ENCODE measurements around the gene NAV3. TPM values are rescaled to one million over a fixed set of nuclear protein-coding genes. Genes with fewer than 3 reads are reported as not detected.

The NAV3 gene
- total and polyA plus RNA-seq, 2 of the 4 experiments (the other 2 are of a cell fraction) = 25.5 to 106 TPM

DNA sequence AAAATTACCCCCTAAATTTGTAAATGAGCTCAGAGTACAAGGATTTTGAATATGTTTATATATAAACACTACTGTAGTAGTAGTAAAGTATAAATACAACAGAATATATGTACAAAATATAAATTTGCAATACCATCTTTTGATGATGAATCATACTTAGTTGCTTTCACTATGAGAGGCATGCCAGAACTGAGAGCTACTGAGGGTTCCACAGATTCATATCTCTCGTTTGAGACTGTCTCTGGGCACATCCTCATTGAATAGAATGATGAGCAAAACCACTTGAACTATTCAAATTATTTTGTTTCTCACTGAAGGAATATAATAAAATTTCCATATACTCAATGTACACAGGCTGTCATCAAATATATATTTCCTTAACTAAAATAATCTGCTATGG is 417.6 kb downstream of the NAV3 start:
- CTCF ChIA-PET = interaction anchor here (1.2 kb wide), 1 partner anchor 13 kb away, joined by 3 read pairs; no protein-coding TSS in a partner anchor
- ATAC-seq (ENCODE audit: low read depth) = peak; percentile 37

More for the DNA sequence above, 417.6 kb downstream of the NAV3 start:
- Histone ChIP-seq H2AK9ac (replicated peaks; ENCODE audit: low read depth, low read length, poor library complexity) (no peak overlapping the region), H4K5ac (ENCODE audit: low read depth, low read length) (no peak overlapping the region), H3K4me2 (ENCODE audit: low read depth, low read length) (no peak overlapping the region), H3K56ac (ENCODE audit: extremely low read depth, insufficient read depth, low read length) (no peak overlapping the region), H3K79me1 (ENCODE audit: low read depth in 1 of 2, low read length in 2 of 2) (no peaks in the 10 kb centered on the region), H2BK120ac (ENCODE audit: low read depth, low read length) (no peak overlapping the region), H4K20me1 (ENCODE audit: insufficient read depth, low read length) (no peaks in the 10 kb centered on the region), H3K23ac (ENCODE audit: low read depth, low read length) (no peak overlapping the region), H3K18ac (ENCODE audit: low read depth, low read length) (no peak overlapping the region), H3K4me3 (ENCODE audit: insufficient read depth, low read depth, low read length) (no peak overlapping the region), H3K4ac (ENCODE audit: low read depth, low read length) (no peak overlapping the region), H3K9ac (ENCODE audit: low read depth, low read length) (no peak overlapping the region), H2BK20ac (ENCODE audit: low read depth, low read length) (no peak overlapping the region), H4K91ac (ENCODE audit: insufficient read depth, low read depth, low read length) (no peak overlapping the region), H2BK5ac (ENCODE audit: low read depth, low read length, poor library complexity, severe bottlenecking) (no peak overlapping the region), H2AK5ac (ENCODE audit: low read depth, low read length) (no peak overlapping the region), H3K9me1 (ENCODE audit: insufficient read depth, low read length) (no peaks in the 10 kb centered on the region), H2AFZ (replicated peaks; ENCODE audit: low read length, poor library complexity) (no peak overlapping the region), H3K9me3 (ENCODE audit: control insufficient read depth, insufficient read depth, low read length) (no peaks in the 10 kb centered on the region), H3K27me3 (ENCODE audit: control insufficient read depth, insufficient read depth, low read length) (no peaks in the 10 kb centered on the region), H3K4me1 (ENCODE audit: control insufficient read depth, insufficient read depth, low read length) (no peaks in the 10 kb centered on the region), H4K8ac (ENCODE audit: low read depth in 2 of 2, low read length in 2 of 2) (no peak overlapping the region), H3K14ac (replicated peaks; ENCODE audit: low read depth, low read length) (no peak overlapping the region), H3K36me3 (ENCODE audit: control insufficient read depth, insufficient read depth, low read length) (no peaks in the 10 kb centered on the region), H2BK15ac (ENCODE audit: low read depth, low read length) (no peak overlapping the region), H3K27ac (ENCODE audit: insufficient read depth, low read length) (no peak overlapping the region)
- in situ Hi-C loops (cut with MboI; ENCODE audit: low sequenced_read_pairs) = no loop called here
- no CpG with 5 or more reads among the region's 1 CpG for WGBS, 2 experiments (ENCODE audit: extremely low coverage in 2 of 2, insufficient read length in 1 of 2)
- DNase-seq = no peak
- POLR2A ChIA-PET (ENCODE audit: unreplicated experiment) = no interaction called here
- dilution Hi-C loops (cut with HindIII; ENCODE audit: low sequenced_read_pairs, unreplicated experiment) = no loop called here
- TF ChIP-seq, protein P1, sequence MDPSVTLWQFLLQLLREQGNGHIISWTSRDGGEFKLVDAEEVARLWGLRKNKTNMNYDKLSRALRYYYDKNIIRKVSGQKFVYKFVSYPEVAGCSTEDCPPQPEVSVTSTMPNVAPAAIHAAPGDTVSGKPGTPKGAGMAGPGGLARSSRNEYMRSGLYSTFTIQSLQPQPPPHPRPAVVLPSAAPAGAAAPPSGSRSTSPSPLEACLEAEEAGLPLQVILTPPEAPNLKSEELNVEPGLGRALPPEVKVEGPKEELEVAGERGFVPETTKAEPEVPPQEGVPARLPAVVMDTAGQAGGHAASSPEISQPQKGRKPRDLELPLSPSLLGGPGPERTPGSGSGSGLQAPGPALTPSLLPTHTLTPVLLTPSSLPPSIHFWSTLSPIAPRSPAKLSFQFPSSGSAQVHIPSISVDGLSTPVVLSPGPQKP (IDR thresholded peaks at IDR 0.05; ENCODE audit: borderline replicate concordance, low read depth, low read length) = no peak
- TF ChIP-seq MAZ (IDR thresholded peaks at IDR 0.05; ENCODE audit: borderline replicate concordance, low read depth, low read length) = no peak
- no peak for TF ChIP-seq CEBPB (IDR thresholded peaks at IDR 0.05; ENCODE audit: low read depth, low read length)
- TF ChIP-seq RFX5 (IDR thresholded peaks at IDR 0.05; ENCODE audit: low read depth, low read length) = no peak
- TF ChIP-seq, protein P2, sequence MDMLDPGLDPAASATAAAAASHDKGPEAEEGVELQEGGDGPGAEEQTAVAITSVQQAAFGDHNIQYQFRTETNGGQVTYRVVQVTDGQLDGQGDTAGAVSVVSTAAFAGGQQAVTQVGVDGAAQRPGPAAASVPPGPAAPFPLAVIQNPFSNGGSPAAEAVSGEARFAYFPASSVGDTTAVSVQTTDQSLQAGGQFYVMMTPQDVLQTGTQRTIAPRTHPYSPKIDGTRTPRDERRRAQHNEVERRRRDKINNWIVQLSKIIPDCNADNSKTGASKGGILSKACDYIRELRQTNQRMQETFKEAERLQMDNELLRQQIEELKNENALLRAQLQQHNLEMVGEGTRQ (IDR thresholded peaks at IDR 0.05; ENCODE audit: low read depth, low read length) = no peak
- TF ChIP-seq MAFK (IDR thresholded peaks at IDR 0.05; ENCODE audit: low read depth, low read length) = no peak
- TF ChIP-seq RAD21 (IDR thresholded peaks at IDR 0.05; ENCODE audit: low read length) = no peak
- no peak for TF ChIP-seq SMC3 (IDR thresholded peaks at IDR 0.05; ENCODE audit: low read depth, low read length)
- TF ChIP-seq BHLHE40 (IDR thresholded peaks at IDR 0.05; ENCODE audit: low read depth, low read length) = no peak
- no peak for TF ChIP-seq NFE2L2 (IDR thresholded peaks at IDR 0.05; ENCODE audit: low read depth, low read length)
- TF ChIP-seq POLR2A (IDR thresholded peaks at IDR 0.05; ENCODE audit: low read depth, low read length) = no peak
- no peak for TF ChIP-seq CHD1 (IDR thresholded peaks at IDR 0.05; ENCODE audit: low read depth, low read length)
- TF ChIP-seq, protein P3, sequence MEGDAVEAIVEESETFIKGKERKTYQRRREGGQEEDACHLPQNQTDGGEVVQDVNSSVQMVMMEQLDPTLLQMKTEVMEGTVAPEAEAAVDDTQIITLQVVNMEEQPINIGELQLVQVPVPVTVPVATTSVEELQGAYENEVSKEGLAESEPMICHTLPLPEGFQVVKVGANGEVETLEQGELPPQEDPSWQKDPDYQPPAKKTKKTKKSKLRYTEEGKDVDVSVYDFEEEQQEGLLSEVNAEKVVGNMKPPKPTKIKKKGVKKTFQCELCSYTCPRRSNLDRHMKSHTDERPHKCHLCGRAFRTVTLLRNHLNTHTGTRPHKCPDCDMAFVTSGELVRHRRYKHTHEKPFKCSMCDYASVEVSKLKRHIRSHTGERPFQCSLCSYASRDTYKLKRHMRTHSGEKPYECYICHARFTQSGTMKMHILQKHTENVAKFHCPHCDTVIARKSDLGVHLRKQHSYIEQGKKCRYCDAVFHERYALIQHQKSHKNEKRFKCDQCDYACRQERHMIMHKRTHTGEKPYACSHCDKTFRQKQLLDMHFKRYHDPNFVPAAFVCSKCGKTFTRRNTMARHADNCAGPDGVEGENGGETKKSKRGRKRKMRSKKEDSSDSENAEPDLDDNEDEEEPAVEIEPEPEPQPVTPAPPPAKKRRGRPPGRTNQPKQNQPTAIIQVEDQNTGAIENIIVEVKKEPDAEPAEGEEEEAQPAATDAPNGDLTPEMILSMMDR (conservative IDR thresholded peaks at IDR 0.05; ENCODE audit: low read depth, low read length) = no peak
- TF ChIP-seq RCOR1 (IDR thresholded peaks at IDR 0.05; ENCODE audit: insufficient replicate concordance, low read length) = no peak
- no peak for TF ChIP-seq FOS (IDR thresholded peaks at IDR 0.05; ENCODE audit: low read depth, low read length)
- TF ChIP-seq MXI1 (IDR thresholded peaks at IDR 0.05; ENCODE audit: borderline replicate concordance, low read depth, low read length) = no peak
- BruUV-seq (replicated peaks) = no TSS peak
- intact Hi-C loops (cut with micrococcal nuclease) = no loop called here

All from IMR-90 (cell line).